Panc1 (cell line): ENCODE measurements around the gene ATP6V0C. TPM values are rescaled to one million over a fixed set of nuclear protein-coding genes. Genes with fewer than 3 reads are reported as not detected.

Source experiments
- ATAC-seq: fragments of 200-7000 bp; cut with Tn5 transposase; 2 replicates; pipeline ENCODE4 v1.9.1; 2020; ENCODE audit warnings: mild to moderate bottlenecking, moderate library complexity
- BruUV-seq: library from RNA; stranded (reverse); fragments of 400-500 nt; replicated peaks from 2 replicates; lab custom pipeline; 2021; lab: Mats Ljungman, UMichigan
- CTCF ChIA-PET: fragments of 300-600 bp; sonication (Branson Sonifier 250); formaldehyde crosslinking; loops from one replicate; lab custom pipeline; 2022; ENCODE audit warnings: antibody characterized with exemption; lab: Charles Lee
- POLR2A ChIA-PET: fragments of 300-600 bp; sonication (Branson Sonifier 250); formaldehyde crosslinking; loops from one replicate; lab custom pipeline; 2022; ENCODE audit warnings: antibody characterized with exemption; lab: Charles Lee
- DNase-seq: peaks from one replicate; pipeline ENCODE4 v3.0.0-alpha.2; 2010; ENCODE audit warnings: low read depth, low spot score
- H3K27ac ChIP-seq: 2 replicates; pipeline ENCODE4 v1.5.1; 2011; ENCODE audit warnings: mild to moderate bottlenecking, low read length, inconsistent platforms
- H3K27me3 ChIP-seq: fragments of 200-500 bp; sonication (Bioruptor generic); 2 replicates; pipeline ENCODE4 v1.6.0; 2014; ENCODE audit warnings: low read length, inconsistent platforms; ENCODE audit not compliant: control insufficient read depth, insufficient read depth
- H3K36me3 ChIP-seq: fragments of 200-500 bp; sonication (Bioruptor generic); 2 replicates; pipeline ENCODE4 v1.5.1; 2014; ENCODE audit warnings: inconsistent platforms, mild to moderate bottlenecking, low read length, moderate library complexity; ENCODE audit not compliant: control insufficient read depth, insufficient read depth
- H3K4me1 ChIP-seq: 2 replicates; pipeline ENCODE4 v1.5.1; 2011; ENCODE audit warnings: inconsistent platforms, mild to moderate bottlenecking, low read length, moderate library complexity; ENCODE audit not compliant: control insufficient read depth, insufficient read depth
- H3K4me3 ChIP-seq, 2 experiments: 2 replicates each; pipeline ENCODE4 v1.5.1; 2011 to 2012; ENCODE audit warnings: low read depth in 2 of 2, low read length in 2 of 2, mild to moderate bottlenecking in 2 of 2, inconsistent platforms in 1 of 2, moderate library complexity in 1 of 2
- H3K9me3 ChIP-seq: fragments of 200-500 bp; sonication (Bioruptor generic); 2 replicates; pipeline ENCODE4 v1.5.1; 2014; ENCODE audit warnings: low read depth, mild to moderate bottlenecking, inconsistent platforms, low read length, moderate library complexity; ENCODE audit not compliant: control insufficient read depth, insufficient read depth
- POLR2AphosphoS5 ChIP-seq: IDR thresholded peaks from 2 replicates; pipeline ENCODE4 v1.6.1; 2012; ENCODE audit warnings: mild to moderate bottlenecking, low read depth, low read length, moderate library complexity
- SIN3A ChIP-seq: IDR thresholded peaks from 2 replicates; pipeline ENCODE4 v1.6.1; 2012; ENCODE audit warnings: low read depth, mild to moderate bottlenecking, low read length, moderate library complexity, borderline replicate concordance; ENCODE audit not compliant: insufficient read depth
- TCF7L2 ChIP-seq: IDR thresholded peaks from 2 replicates; pipeline ENCODE4 v1.6.1; 2011; ENCODE audit warnings: mild to moderate bottlenecking, low read depth, low read length, inconsistent platforms
- in situ Hi-C: cut with HindIII; loops from 2 replicates; pipeline ENCODE4 v1.10.0; 2016; ENCODE audit warnings: low sequenced_read_pairs, low pct_unique_long_range_greater_than_20kb
- intact Hi-C: fragments of 100-400 bp; cut with micrococcal nuclease; formaldehyde crosslinking; loops from one replicate; pipeline ENCODE4 v1.10.0; 2022; ENCODE audit not compliant: unreplicated experiment
- total RNA-seq: library from RNA; stranded (reverse); gene quantifications from one replicate; pipeline ENCODE4 v1.2.1, GENCODE V29; 2021; ENCODE audit not compliant: unreplicated experiment
- TF ChIP-seq, protein P1 (sequence below), 2 experiments: IDR thresholded peaks; 2 replicates each; pipeline ENCODE4 v1.6.1; 2011 to 2012; ENCODE audit warnings: low read depth in 2 of 2, control low read depth in 1 of 2, low read length in 1 of 2, mild to moderate bottlenecking in 1 of 2, moderate library complexity in 1 of 2; ENCODE audit not compliant: insufficient read depth in 1 of 2
- TF ChIP-seq, protein P2 (sequence below): fragments of 450-650 bp; IDR thresholded peaks from 2 replicates; pipeline ENCODE4 v1.5.1; 2017; ENCODE audit warnings: mild to moderate bottlenecking

Gene ATP6V0C
- total RNA-seq, 1 experiment from 2014 or later = 282 TPM

DNA sequence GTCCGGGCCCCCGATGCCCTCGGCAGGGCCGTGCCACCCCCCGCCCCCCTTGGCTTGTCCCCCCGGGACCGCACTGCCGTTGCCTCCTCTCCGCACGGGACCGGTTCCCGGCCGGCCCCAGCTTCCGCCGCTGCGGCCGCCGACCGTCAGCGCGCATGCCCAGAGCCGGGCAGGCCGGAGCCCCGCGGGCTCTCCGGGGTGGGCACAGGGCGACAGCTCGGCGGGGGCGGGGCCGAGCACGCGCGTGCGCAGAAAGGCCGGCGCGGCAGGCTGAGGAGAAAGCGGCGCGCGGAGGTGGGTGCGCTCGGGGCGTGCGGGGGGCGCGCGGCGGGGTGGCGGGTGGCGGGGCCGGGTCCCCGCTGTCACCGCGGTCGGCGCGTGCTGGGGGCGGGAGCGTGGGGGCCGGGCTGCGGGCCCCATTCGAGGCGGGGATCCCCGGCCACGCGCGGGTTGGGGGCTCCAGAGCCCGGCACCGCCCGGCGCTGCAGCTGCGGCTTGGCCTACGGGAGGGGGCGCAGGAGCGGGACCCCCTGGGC is 38.8 kb upstream of the ATP6V0C start, which contains the start of gene TBC1D24:
TBC1D24 (plus strand) TSS at position 251 of the 536 bp plus-strand sequence. CDS start 21,022 bp downstream, outside the sequence.
- H3K4me1 ChIP-seq = peaks cover 43% of the 10 kb centered on the region
- intact Hi-C loops = no loop called here
- ChIA-PET POLR2A (interaction anchor here (0.7 kb wide), 1 partner anchor 18 kb away, joined by 8 read pairs; no protein-coding TSS in a partner anchor), CTCF (interaction anchor here (0.5 to 0.9 kb wide), 4 partner anchors 15 to 38 kb away, joined by 3 to 13 read pairs (median 3); no protein-coding TSS in a partner anchor)
- BruUV-seq = no TSS peak
- ATAC-seq (peak; percentile 73), DNase-seq (no peak)
- TF ChIP-seq POLR2AphosphoS5 (0 out of 2 replicates have a peak, but pooled peaks have one; percentile 41), TCF7L2 (no peak)
- no peaks in the 10 kb centered on the region; the same call in 1 of the 2 replicates for H3K36me3 ChIP-seq
- in situ Hi-C loops = no loop called here
- H3K27ac ChIP-seq = peak within 1 kb of the TSS; percentile 85
- H3K9me3 ChIP-seq = no peaks in the 10 kb centered on the region
- peak within 1 kb of the TSS; percentile 60 to 68 for H3K4me3 ChIP-seq
- no peaks in the 10 kb centered on the region for H3K27me3 ChIP-seq

DNA sequence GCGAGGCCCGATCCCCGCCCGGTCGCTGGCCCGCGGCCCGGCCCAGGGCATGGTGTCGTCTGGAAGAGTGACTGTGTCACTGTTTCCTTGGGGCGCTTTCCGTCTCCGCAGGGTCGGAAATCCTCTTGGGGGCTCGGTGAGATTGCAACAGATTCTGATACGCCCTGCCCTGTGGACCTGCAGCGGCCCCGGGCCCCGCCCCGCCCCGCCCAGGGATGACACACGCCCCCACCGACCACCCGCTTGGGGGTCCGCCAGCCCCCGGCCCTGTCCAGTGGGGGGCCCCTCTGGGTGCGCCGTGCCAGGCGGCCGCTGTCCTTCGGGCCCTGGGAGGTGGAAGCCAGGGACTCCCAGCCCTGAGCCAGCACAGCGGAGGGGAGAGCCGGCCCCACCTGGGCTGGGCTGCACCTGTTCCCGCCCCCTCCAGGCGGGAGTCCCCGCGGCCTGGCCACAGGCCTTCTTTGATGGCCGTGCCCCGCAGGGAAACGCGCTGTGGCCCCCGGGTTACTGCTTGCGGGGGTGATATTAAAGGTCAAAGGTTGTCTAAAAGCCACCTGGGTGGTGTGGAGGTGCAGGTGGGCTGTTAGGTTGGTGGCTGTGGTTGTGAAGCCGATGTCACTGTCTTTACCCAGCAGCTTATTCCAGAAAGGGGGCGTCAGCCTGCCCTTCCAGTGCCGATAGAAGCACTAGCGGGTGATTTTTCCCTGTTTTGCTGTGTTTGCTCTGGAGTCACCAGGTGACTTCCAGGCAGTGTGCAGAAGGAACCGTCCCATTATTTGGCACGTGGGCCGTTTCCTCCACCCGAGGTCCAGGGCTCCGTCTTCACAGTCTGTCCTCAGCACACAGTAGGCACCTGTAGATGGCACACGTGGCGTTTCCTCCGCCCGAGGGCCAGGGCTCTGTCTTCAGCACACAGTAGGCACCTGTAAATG is 38.1 kb upstream of the ATP6V0C start:
- no TSS peak for BruUV-seq
- Histone ChIP-seq H3K4me3 (peak overlapping the region; percentile 58 to 60), H3K36me3 (no peaks in the 10 kb centered on the region; the same call in 1 of the 2 replicates), H3K27me3 (no peaks in the 10 kb centered on the region), H3K9me3 (no peaks in the 10 kb centered on the region), H3K4me1 (peaks cover 35% of the 10 kb centered on the region), H3K27ac (peak overlapping the region; percentile 29; the same call in 1 of the 2 replicates)
- DNase-seq = no peak
- TF ChIP-seq, protein P1, sequence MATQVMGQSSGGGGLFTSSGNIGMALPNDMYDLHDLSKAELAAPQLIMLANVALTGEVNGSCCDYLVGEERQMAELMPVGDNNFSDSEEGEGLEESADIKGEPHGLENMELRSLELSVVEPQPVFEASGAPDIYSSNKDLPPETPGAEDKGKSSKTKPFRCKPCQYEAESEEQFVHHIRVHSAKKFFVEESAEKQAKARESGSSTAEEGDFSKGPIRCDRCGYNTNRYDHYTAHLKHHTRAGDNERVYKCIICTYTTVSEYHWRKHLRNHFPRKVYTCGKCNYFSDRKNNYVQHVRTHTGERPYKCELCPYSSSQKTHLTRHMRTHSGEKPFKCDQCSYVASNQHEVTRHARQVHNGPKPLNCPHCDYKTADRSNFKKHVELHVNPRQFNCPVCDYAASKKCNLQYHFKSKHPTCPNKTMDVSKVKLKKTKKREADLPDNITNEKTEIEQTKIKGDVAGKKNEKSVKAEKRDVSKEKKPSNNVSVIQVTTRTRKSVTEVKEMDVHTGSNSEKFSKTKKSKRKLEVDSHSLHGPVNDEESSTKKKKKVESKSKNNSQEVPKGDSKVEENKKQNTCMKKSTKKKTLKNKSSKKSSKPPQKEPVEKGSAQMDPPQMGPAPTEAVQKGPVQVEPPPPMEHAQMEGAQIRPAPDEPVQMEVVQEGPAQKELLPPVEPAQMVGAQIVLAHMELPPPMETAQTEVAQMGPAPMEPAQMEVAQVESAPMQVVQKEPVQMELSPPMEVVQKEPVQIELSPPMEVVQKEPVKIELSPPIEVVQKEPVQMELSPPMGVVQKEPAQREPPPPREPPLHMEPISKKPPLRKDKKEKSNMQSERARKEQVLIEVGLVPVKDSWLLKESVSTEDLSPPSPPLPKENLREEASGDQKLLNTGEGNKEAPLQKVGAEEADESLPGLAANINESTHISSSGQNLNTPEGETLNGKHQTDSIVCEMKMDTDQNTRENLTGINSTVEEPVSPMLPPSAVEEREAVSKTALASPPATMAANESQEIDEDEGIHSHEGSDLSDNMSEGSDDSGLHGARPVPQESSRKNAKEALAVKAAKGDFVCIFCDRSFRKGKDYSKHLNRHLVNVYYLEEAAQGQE (IDR thresholded peaks at IDR 0.05; ENCODE audit: insufficient read depth in 1 of 2, low read depth in 2 of 2, low read length in 1 of 2) = no peak
- TF ChIP-seq, protein P2, sequence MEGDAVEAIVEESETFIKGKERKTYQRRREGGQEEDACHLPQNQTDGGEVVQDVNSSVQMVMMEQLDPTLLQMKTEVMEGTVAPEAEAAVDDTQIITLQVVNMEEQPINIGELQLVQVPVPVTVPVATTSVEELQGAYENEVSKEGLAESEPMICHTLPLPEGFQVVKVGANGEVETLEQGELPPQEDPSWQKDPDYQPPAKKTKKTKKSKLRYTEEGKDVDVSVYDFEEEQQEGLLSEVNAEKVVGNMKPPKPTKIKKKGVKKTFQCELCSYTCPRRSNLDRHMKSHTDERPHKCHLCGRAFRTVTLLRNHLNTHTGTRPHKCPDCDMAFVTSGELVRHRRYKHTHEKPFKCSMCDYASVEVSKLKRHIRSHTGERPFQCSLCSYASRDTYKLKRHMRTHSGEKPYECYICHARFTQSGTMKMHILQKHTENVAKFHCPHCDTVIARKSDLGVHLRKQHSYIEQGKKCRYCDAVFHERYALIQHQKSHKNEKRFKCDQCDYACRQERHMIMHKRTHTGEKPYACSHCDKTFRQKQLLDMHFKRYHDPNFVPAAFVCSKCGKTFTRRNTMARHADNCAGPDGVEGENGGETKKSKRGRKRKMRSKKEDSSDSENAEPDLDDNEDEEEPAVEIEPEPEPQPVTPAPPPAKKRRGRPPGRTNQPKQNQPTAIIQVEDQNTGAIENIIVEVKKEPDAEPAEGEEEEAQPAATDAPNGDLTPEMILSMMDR = no peak
- TF ChIP-seq SIN3A (no peak), POLR2AphosphoS5 (no peak), TCF7L2 (no peak)
- intact Hi-C loops (no loop called here), in situ Hi-C loops (no loop called here)
- ChIA-PET CTCF (interaction anchor here (0.6 to 0.9 kb wide), 3 partner anchors 16 to 37 kb away, joined by 3 read pairs; no protein-coding TSS in a partner anchor), POLR2A (interaction anchor here (0.7 kb wide), 1 partner anchor 19 kb away, joined by 8 read pairs; no protein-coding TSS in a partner anchor)
- no peak for ATAC-seq
